ENCODE results near the gene NRIP3.

The NRIP3 gene

GRCh38 chr11:9020916-9021315 is 17.1 kb upstream of the NRIP3 start:
- TF ChIP-seq, protein P1, sequence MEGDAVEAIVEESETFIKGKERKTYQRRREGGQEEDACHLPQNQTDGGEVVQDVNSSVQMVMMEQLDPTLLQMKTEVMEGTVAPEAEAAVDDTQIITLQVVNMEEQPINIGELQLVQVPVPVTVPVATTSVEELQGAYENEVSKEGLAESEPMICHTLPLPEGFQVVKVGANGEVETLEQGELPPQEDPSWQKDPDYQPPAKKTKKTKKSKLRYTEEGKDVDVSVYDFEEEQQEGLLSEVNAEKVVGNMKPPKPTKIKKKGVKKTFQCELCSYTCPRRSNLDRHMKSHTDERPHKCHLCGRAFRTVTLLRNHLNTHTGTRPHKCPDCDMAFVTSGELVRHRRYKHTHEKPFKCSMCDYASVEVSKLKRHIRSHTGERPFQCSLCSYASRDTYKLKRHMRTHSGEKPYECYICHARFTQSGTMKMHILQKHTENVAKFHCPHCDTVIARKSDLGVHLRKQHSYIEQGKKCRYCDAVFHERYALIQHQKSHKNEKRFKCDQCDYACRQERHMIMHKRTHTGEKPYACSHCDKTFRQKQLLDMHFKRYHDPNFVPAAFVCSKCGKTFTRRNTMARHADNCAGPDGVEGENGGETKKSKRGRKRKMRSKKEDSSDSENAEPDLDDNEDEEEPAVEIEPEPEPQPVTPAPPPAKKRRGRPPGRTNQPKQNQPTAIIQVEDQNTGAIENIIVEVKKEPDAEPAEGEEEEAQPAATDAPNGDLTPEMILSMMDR (IDR thresholded peaks at IDR 0.05; ENCODE audit: borderline replicate concordance, control extremely low read depth, extremely low read depth, insufficient read depth, missing control alignments): no peak
- no peak for DNase-seq (ENCODE audit: low spot score)
- in situ Hi-C loops (cut with MboI; ENCODE audit: low sequenced_read_pairs, unreplicated experiment): no loop called here

DNA sequence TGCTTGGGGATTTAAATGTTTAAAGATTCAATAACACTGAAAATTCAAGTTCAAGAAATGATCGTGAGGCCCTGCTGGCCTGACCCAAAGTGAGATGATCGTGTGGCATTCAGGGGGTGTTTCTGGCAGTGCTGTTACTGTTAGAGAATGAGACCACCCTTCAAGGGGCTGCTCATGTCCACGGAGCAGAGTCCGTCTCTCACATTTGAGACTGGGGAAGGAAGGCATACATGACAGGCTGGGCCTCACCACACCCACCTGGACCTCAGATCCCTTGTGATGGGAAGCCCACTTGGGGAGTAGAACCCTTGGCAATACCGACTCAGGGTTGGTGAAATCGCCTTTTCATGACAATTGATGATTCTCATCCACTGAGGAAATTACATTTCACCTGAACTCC is 16.1 kb upstream of the NRIP3 start:
- DNase-seq (ENCODE audit: low spot score): no peak
- in situ Hi-C loops (cut with MboI; ENCODE audit: low sequenced_read_pairs, unreplicated experiment): no loop called here
- TF ChIP-seq, protein P1 (IDR thresholded peaks at IDR 0.05; ENCODE audit: borderline replicate concordance, control extremely low read depth, extremely low read depth, insufficient read depth, missing control alignments): no peak

DNA sequence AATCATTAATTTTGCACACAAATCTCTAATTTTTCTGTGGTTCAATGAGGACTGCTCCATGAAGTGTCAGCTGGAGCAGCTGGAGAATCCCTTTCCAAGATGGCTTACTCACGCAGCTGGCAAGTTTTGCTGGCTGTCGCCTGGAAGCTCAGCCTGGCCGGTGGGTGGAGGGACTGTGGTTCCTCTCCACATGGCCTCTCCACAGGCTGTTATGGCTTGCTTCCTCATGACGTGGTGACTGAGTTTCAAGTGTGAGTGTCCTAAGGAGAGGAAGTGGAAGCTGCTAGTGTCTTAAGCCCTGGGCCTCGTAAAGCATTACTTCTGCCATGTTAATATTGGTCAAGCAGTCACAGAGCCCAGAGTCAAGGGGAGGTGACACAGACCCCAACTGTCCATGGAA is 14.0 kb upstream of the NRIP3 start:
- TF ChIP-seq, protein P1 (IDR thresholded peaks at IDR 0.05; ENCODE audit: borderline replicate concordance, control extremely low read depth, extremely low read depth, insufficient read depth, missing control alignments): no peak
- in situ Hi-C loops (cut with MboI; ENCODE audit: low sequenced_read_pairs, unreplicated experiment): no loop called here
- no peak for DNase-seq (ENCODE audit: low spot score)

DNA sequence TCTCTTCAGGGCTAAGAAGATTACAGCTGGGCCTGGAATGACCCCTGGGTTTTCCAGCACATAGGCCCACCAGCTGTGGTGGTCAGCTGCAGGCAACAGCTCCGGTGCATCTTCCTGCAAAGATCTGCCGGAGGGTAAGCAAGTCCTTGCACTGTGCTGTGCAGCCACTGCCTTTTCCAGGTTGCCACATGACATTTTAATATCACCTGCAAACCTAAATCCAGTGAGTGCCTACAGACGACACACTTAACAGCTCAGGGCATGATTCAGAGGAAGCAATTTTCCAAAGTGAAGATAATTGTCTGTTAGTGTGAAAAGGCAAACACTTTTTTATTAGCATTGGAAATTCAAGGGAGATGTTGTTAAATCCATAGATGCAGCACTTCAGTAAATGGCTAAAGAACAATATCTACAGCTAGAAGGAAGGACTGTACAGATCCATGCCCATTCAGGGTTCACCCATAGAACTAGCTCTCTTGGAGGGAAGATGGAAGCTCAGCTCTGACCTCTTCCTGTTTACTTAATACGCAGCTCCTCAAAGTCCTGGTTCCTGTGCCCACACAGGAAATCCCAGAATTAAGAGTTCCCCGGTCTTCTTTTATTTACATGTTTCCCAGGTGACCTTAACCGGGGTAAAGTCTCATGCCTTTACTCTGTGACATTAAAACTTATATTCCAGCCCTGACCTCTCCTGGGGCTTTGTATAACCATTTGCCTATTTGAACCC is 13.3 kb upstream of the NRIP3 start:
- DNase-seq (ENCODE audit: low spot score): no peak
- in situ Hi-C loops (cut with MboI; ENCODE audit: low sequenced_read_pairs, unreplicated experiment): no loop called here
- TF ChIP-seq, protein P1 (IDR thresholded peaks at IDR 0.05; ENCODE audit: borderline replicate concordance, control extremely low read depth, extremely low read depth, insufficient read depth, missing control alignments): no peak

DNA sequence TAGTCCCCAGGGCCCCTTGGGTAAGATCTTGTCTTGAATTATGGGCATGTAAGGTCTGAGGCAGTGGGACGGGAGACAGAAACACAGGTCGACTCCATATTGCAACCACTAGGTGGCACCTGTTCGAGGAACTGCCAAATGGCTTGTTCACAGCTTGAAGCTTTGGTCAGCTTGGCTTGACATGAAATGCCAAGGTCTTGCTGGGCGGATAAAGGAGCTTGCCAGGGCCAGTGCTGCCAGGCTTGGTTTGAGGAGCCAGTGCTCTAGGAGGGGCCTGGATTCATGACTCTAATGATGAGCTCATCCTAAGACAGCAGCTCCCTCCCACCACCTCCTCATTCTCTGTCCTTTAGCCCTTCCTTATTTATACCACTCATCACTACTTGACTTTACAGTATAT is 11.9 kb upstream of the NRIP3 start:
- in situ Hi-C loops (cut with MboI; ENCODE audit: low sequenced_read_pairs, unreplicated experiment): no loop called here
- TF ChIP-seq, protein P1 (IDR thresholded peaks at IDR 0.05; ENCODE audit: borderline replicate concordance, control extremely low read depth, extremely low read depth, insufficient read depth, missing control alignments): peak; percentile 80

DNA sequence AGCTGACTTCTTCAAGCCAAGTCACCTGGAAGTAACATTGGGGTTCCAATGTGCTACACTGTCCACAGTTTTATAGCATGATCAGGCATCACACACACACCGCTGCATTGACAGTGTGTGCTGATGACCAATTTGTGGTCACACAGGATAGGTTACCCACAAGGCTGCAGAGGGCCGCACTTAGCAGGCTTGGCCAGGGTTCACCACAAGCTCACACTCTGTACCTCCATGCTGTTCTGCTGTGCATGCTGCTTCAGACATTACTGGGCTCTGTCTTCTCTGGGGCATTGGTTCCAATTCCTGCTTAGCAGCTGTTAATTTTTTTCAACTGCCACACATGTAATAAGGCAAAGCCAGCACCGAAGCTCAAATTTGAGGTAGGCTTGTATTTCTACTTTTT is 11.0 kb upstream of the NRIP3 start:
- TF ChIP-seq, protein P1 (IDR thresholded peaks at IDR 0.05; ENCODE audit: borderline replicate concordance, control extremely low read depth, extremely low read depth, insufficient read depth, missing control alignments): no peak
- no peak for DNase-seq (ENCODE audit: low spot score)
- in situ Hi-C loops (cut with MboI; ENCODE audit: low sequenced_read_pairs, unreplicated experiment): no loop called here

More for the DNA sequence above, 11.9 kb upstream of the NRIP3 start:
- DNase-seq (ENCODE audit: low spot score): peak; percentile 81

Measured in GM13976 (cell line).